HG03025 (cell line): ENCODE results near the gene TMEM158.

Experiments
- ATAC-seq: cut with Tn5 transposase; IDR thresholded peaks from one replicate; pipeline ENCODE4 v1.9.1; 2021; ENCODE audit warnings: mild to moderate bottlenecking, moderate library complexity; ENCODE audit not compliant: unreplicated experiment, low FRiP score

The TMEM158 gene

GRCh38 chr3:45226206-45226915 is at the start of gene TMEM158:
Gene TMEM158 (minus strand): TSS chr3:45226287. CDS start chr3:45226027, 260 bp downstream.
- ATAC-seq = peak; percentile 67

- no peak for ATAC-seq
These were observed 49.1 kb upstream of the TMEM158 start for GRCh38 chr3:45275006-45275704.

- no peak for ATAC-seq
These were observed 47.8 kb upstream of the TMEM158 start for GRCh38 chr3:45273681-45274515.

- ATAC-seq = no peak
These were observed 46.9 kb upstream of the TMEM158 start for GRCh38 chr3:45272828-45273470.

GRCh38 chr3:45272032-45272810 is 46.1 kb upstream of the TMEM158 start:
- ATAC-seq = no peak

- ATAC-seq = no peak
These were observed 43.9 kb upstream of the TMEM158 start for GRCh38 chr3:45269952-45270351.

- ATAC-seq = no peak
These were observed 41.0 kb upstream of the TMEM158 start for GRCh38 chr3:45267097-45267496.

GRCh38 chr3:45261333-45262110 is 35.4 kb upstream of the TMEM158 start:
- ATAC-seq = no peak

- ATAC-seq = no peak
These were observed 33.0 kb upstream of the TMEM158 start for GRCh38 chr3:45259133-45259532.

GRCh38 chr3:45258317-45258716 is 32.2 kb upstream of the TMEM158 start:
- no peak for ATAC-seq

GRCh38 chr3:45253316-45253715 is 27.2 kb upstream of the TMEM158 start:
- ATAC-seq = no peak

- no peak for ATAC-seq
These were observed 26.7 kb upstream of the TMEM158 start for GRCh38 chr3:45252826-45253225.

- no peak for ATAC-seq
These were observed 23.3 kb upstream of the TMEM158 start for GRCh38 chr3:45249391-45249790.

GRCh38 chr3:45246241-45246640 is 20.2 kb upstream of the TMEM158 start:
- ATAC-seq = no peak

- no peak for ATAC-seq
These were observed 18.3 kb upstream of the TMEM158 start for GRCh38 chr3:45244356-45244755.

- ATAC-seq = no peak
These were observed 15.1 kb upstream of the TMEM158 start for GRCh38 chr3:45241206-45241605.

- no peak for ATAC-seq
These were observed 14.2 kb upstream of the TMEM158 start for GRCh38 chr3:45240292-45240691.

- no peak for ATAC-seq
These were observed 13.2 kb upstream of the TMEM158 start for GRCh38 chr3:45239254-45239653.

GRCh38 chr3:45236964-45237363 is 10.9 kb upstream of the TMEM158 start:
- no peak for ATAC-seq
